Muscle layer of colon (tissue), 2 donors: Measurements from ENCODE around the gene ABCC1.

Experiments
- H3K27ac ChIP-seq: one replicate; pipeline ENCODE4 v1.7.0; 2013; ENCODE audit warnings: low read depth, mild to moderate bottlenecking, low read length, moderate library complexity
- H3K27me3 ChIP-seq, 2 donors: one replicate each; pipeline ENCODE4 v1.7.0; 2013; ENCODE audit warnings: low read length in 2 of 2, mild to moderate bottlenecking in 2 of 2; ENCODE audit not compliant: insufficient read depth in 2 of 2, control insufficient read depth in 1 of 2
- H3K36me3 ChIP-seq: one replicate; pipeline ENCODE4 v1.7.0; 2013; ENCODE audit warnings: mild to moderate bottlenecking, low read length; ENCODE audit not compliant: insufficient read depth
- H3K4me1 ChIP-seq: one replicate; pipeline ENCODE4 v1.7.0; 2013; ENCODE audit warnings: mild to moderate bottlenecking, low read length; ENCODE audit not compliant: insufficient read depth
- H3K4me3 ChIP-seq, 2 donors: one replicate each; pipeline ENCODE4 v1.7.0; 2013; ENCODE audit warnings: low read length in 2 of 2, low read depth in 1 of 2, mild to moderate bottlenecking in 1 of 2, moderate library complexity in 1 of 2
- H3K9ac ChIP-seq: one replicate; pipeline ENCODE4 v1.7.0; 2013; ENCODE audit warnings: low read length
- H3K9me3 ChIP-seq: one replicate; pipeline ENCODE4 v1.7.0; 2013; ENCODE audit warnings: mild to moderate bottlenecking, low read length
- donor health status: abdominal sarcoma.
- donor health status: Adenocarcinoma of cecum.

The ABCC1 gene

DNA sequence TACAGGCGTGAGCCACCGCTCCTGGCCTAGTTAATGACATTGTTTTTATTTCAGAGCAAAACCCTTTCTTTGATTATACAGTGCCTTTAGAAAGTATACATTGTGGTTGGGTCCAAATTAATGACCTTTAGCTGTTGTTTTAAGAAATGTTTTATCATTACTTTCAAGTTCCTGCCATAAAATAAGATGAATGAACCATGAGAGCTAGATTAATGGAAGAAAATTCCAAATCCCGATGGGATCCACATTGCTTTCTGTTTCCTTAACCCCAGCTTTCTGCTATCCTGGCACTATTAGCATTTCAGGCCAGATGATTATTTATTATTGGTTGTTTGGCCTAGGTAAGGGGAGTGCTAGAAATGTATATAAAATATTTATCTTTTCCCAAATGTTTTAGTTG lies 131.7 kb downstream of the ABCC1 start:
- no peak overlapping the region for H3K27ac ChIP-seq
- peaks cover 4% of the 10 kb centered on the region for H3K9me3 ChIP-seq
- H3K36me3 ChIP-seq, result peaks cover 53% of the 10 kb centered on the region

DNA sequence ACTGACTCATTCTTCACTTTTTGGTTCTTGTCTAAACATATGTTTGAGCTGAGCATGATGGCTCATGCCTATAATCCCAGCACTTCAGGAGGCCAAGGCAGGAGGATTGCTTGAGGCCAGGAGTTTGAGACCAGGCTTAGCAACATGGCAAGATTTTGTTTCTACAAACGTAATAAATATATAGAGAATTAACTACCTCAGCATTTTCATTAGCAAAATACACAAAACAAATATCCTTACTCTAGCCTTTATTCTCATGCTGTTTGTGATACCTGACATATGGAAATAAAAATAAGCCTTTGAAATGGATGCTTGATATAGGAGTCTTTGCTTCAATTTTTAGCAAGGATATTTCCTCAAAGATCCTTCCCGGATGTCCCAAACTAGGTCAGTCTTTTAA lies 132.8 kb downstream of the ABCC1 start:
- no peaks in the 10 kb centered on the region for H3K27me3 ChIP-seq
- peaks cover 39% of the 10 kb centered on the region for H3K4me1 ChIP-seq
- H3K9me3 ChIP-seq, result peaks cover 4% of the 10 kb centered on the region
- H3K9ac ChIP-seq, result no peak overlapping the region
- no peak overlapping the region for H3K4me3 ChIP-seq
- H3K36me3 ChIP-seq, result peaks cover 52% of the 10 kb centered on the region
- no peak overlapping the region for H3K27ac ChIP-seq

More for the DNA sequence above, 131.7 kb downstream of the ABCC1 start:
- Histone ChIP-seq H3K4me1 (peaks cover 32% of the 10 kb centered on the region), H3K9ac (no peak overlapping the region), H3K4me3 (no peak overlapping the region), H3K27me3 (no peaks in the 10 kb centered on the region)

DNA sequence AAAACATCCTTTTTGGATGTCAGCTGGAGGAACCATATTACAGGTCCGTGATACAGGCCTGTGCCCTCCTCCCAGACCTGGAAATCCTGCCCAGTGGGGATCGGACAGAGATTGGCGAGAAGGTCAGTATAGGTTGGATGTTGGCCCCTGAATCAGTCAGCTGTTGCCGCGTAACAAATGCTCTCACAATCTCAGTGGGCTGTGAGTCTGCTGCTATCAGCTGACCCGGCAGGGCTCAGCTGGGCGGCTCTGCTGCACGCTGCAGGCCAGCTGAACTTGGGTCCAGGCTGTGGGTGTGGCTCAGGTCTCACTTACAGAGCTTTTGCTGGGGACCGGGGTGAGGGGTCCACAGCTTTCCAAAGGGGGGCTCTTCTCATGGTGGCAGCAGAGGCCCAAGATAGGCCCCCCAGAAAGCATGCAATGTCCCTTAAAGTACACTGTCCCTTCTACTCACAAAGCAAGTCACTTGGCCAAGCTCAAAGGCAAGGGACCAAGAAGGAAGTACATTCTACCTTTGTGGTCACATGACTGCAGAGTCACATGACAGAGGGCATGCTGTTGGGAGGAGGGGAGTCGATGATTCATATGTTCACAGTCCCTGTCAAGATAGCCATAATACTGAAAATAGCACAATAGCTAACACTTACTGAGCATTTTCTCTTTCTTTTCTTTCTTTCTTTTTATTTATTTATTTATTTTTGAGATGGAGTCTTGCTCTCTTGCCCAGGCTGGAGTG lies 134.2 kb downstream of the ABCC1 start:
- Histone ChIP-seq H3K36me3 (peaks cover 49% of the 10 kb centered on the region), H3K9ac (no peak overlapping the region), H3K4me1 (peaks cover 47% of the 10 kb centered on the region)

DNA sequence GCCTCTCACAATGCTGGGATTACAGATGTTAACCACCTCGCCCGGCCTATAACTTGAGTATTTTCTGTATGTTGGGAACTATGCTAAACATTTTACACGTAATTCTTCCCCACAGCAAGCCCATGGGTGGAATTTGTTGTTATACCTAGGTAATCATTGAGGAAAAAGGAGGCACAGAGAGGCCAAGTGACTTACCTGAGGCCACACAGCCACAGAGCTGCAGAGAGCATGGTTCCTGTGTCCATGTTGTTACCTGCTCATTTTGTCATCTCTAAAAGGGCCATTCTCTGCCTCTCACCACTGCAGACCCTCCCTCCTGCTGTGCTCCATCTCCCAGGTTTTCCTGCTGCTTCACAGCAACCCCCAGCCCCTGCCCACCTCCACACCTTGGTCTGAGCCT lies 135.5 kb downstream of the ABCC1 start:
- H3K9ac ChIP-seq, result no peak overlapping the region
- H3K36me3 ChIP-seq, result peaks cover 44% of the 10 kb centered on the region
- peaks cover 46% of the 10 kb centered on the region for H3K4me1 ChIP-seq

More for the DNA sequence above, 134.2 kb downstream of the ABCC1 start:
- H3K4me3 ChIP-seq, result no peak overlapping the region
- H3K27me3 ChIP-seq, result no peaks in the 10 kb centered on the region
- H3K27ac ChIP-seq, result no peak overlapping the region
- H3K9me3 ChIP-seq, result peaks cover 4% of the 10 kb centered on the region

DNA sequence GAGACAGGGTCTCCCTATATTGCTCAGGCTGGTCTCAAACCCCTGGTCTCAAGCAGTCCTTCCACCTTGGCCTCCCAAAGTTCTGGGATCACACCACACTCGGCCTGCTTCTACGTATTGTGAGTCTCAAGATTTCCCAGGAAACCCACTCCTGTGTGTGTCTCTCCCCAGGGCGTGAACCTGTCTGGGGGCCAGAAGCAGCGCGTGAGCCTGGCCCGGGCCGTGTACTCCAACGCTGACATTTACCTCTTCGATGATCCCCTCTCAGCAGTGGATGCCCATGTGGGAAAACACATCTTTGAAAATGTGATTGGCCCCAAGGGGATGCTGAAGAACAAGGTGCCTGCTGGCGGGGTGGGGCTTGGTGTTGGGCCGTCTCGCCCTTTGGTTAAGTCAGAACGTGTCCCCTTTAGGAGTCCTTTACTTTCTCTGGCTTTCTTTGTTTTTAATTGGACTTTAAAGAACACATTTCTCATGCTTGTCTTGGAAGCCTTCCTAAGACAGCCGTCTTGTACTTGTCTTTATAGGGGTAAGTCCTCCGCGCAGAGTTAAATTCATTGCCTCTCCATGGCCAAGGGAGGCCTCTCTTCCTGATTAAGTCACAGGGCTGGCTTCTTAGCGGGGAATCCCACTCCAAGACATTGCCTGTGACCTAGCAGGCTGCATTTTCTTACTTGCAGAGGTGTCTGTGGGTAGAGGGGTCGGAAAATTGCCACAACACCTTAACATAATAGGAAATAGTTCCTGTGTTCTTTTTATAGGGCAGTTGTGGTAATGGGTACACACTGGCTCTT lies 137.4 kb downstream of the ABCC1 start:
- H3K4me3 ChIP-seq, result no peak overlapping the region
- H3K9me3 ChIP-seq, result peaks cover 4% of the 10 kb centered on the region
- H3K36me3 ChIP-seq, result peaks cover 55% of the 10 kb centered on the region
- H3K27me3 ChIP-seq, result no peaks in the 10 kb centered on the region
- peaks cover 34% of the 10 kb centered on the region for H3K4me1 ChIP-seq
- H3K27ac ChIP-seq, result peak overlapping the region; percentile 80
- no peak overlapping the region for H3K9ac ChIP-seq

More for the DNA sequence above, 135.5 kb downstream of the ABCC1 start:
- Histone ChIP-seq H3K27ac (no peak overlapping the region), H3K4me3 (no peak overlapping the region), H3K27me3 (no peaks in the 10 kb centered on the region), H3K9me3 (peaks cover 4% of the 10 kb centered on the region)

DNA sequence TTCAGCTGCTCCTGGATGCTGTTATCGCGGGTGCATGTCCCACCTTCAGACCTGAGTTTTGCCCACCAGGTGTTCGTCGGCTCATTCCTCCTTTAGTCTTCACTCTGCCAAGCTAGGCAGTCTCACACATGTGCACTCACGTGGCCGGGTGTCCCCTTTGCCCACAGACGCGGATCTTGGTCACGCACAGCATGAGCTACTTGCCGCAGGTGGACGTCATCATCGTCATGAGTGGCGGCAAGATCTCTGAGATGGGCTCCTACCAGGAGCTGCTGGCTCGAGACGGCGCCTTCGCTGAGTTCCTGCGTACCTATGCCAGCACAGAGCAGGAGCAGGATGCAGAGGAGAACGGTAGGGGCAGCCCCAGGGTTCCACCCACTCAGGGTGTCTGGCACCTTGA lies 140.8 kb downstream of the ABCC1 start:
- Histone ChIP-seq H3K36me3 (peaks cover 42% of the 10 kb centered on the region), H3K9me3 (no peaks in the 10 kb centered on the region), H3K27me3 (no peaks in the 10 kb centered on the region), H3K4me3 (no peak overlapping the region), H3K27ac (no peak overlapping the region), H3K4me1 (peaks cover 58% of the 10 kb centered on the region), H3K9ac (no peak overlapping the region)

DNA sequence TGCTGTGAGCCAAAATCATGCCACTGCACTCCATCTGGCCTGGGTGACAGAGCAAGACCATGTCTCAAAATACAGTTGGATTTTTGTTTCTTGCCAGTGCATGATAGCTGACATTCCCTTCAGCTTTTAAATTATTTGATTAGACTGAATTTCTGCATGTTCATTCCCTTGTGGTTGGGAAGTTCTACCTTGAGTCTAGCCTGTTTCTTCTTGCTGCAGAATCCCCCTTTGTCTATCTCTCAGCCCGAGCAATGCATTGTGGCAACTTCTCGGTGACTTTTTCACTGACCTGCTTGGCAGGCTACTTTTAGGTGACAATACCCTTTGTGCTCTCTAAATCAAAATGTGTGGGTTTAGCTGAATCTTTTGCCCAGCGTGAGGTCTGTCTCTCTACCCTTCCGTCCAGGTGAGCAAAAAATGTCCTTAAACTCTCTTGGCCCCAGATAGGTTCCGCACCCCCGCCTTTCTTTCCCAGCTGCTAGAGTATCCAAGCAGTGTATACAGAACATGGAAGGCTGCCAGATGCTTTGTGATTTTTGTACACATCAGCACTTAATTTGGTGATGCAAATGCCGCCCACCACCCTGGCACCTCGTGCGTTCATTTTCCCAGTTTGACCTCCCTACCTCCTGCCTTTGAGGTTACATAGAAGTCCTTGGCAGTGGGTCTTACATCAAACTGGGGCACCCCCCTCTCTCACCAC lies 143.7 kb downstream of the ABCC1 start:
- Histone ChIP-seq H3K4me3 (no peak overlapping the region), H3K4me1 (peaks cover 56% of the 10 kb centered on the region), H3K27me3 (no peaks in the 10 kb centered on the region), H3K9me3 (no peaks in the 10 kb centered on the region), H3K36me3 (peaks cover 32% of the 10 kb centered on the region), H3K9ac (peak overlapping the region; percentile 13), H3K27ac (peak overlapping the region; percentile 54)

DNA sequence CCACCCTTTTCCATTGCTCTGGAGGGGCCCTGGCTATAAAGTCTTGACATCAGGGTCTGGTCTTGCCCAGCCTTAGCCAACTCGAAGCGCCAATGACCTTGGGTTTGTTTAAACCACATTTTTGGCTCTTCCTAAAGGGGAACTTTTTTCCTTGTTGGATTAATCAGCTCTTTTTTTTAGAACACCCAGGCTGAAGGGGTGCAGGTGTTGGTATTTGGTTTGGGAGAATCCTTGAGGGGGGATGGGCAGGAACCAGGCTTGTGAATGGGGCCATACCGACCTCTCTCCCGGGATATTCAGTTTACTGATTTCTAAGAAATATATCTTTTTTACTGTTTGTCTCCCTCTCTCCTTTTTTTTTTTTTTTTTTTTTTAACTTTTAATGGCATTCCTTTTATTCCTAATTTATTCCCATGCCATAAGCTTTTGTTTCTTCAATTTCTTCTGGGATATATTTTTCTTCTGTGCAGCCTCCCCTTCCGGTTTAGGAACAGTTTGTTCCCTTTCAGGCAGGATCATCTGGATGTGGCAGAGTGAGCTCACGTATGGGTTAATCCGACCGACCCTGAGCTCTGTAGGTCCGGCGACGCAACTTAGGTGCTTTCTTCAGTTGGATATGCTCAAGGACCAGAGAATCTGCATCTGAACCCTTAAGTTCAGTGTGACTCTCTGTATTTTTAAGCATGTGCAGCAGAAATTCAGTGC lies 144.4 kb downstream of the ABCC1 start:
- no peaks in the 10 kb centered on the region for H3K9me3 ChIP-seq
- H3K4me3 ChIP-seq, result no peak overlapping the region
- peaks cover 50% of the 10 kb centered on the region for H3K4me1 ChIP-seq
- peaks cover 35% of the 10 kb centered on the region for H3K36me3 ChIP-seq
- no peak overlapping the region for H3K9ac ChIP-seq
- no peaks in the 10 kb centered on the region for H3K27me3 ChIP-seq
- peak overlapping the region; percentile 54 for H3K27ac ChIP-seq

DNA sequence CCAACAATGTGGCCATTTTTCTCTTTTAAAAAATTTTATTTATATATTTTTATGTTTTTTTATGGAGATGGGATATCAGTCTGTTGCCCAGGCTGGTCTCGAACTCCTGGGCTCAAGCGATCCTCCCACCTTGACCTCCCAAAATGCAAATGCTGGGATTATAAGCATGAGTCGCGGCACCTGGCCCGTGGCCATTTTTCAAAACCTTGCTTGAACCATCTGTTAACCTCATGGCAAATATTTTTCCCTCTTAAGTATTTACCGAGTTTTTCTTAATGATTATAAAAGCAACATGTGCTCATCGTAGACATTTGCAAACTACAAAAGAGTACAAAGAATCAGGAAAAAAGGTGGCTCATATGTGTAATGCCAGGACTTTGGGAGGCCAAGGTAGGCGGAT lies 146.2 kb downstream of the ABCC1 start:
- no peak overlapping the region for H3K4me3 ChIP-seq
- peaks cover 32% of the 10 kb centered on the region for H3K36me3 ChIP-seq
- no peaks in the 10 kb centered on the region for H3K27me3 ChIP-seq
- no peaks in the 10 kb centered on the region for H3K9me3 ChIP-seq
- H3K27ac ChIP-seq, result peak overlapping the region; percentile 83
- H3K9ac ChIP-seq, result peak overlapping the region; percentile 45
- peaks cover 53% of the 10 kb centered on the region for H3K4me1 ChIP-seq

DNA sequence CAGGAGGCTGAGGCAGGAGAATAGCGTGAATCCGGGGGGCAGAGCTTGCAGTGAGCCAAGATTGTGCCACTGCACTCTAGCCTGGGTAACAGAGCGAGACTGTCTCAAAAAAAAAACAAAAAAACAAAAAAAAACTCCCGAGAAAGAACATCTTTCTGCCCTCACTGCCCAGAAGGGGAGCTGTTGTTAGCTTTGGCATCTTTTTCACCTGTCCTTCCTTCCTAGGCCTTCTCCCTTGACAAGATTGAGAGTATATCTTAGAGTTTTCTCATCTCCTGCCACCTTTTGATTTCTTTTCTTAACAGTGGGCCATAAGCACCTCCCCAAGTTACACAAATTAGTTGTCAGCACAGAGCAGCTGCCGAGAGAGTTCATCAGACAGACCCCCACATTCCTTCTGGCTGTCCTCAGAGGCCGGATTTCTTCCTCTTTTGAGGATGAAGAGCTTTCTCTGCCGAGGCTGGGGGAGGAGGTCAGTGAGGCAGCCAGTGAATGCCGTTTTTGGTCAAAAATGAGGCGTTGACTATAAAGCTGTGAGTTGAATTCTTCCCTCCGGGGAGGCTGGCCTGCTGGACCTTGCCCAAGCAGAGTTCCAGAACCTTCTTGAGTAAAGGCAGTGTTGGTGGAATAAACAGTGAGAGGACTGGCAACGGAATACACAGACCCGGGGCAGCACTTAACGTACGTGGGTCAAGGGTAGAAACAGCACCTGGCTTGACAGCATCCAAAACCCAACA lies 146.9 kb downstream of the ABCC1 start:
- peak overlapping the region; percentile 45 for H3K9ac ChIP-seq
- H3K27me3 ChIP-seq, result no peaks in the 10 kb centered on the region
- H3K27ac ChIP-seq, result peak overlapping the region; percentile 83
- H3K9me3 ChIP-seq, result no peaks in the 10 kb centered on the region
- peaks cover 28% of the 10 kb centered on the region for H3K36me3 ChIP-seq
- H3K4me3 ChIP-seq, result no peak overlapping the region
- peaks cover 54% of the 10 kb centered on the region for H3K4me1 ChIP-seq
